Duodenal mucosa (tissue), 2 donors: Measurements from ENCODE around the gene HNRNPUL1.

Source experiments
- H3K27ac ChIP-seq: one replicate; pipeline ENCODE4 v1.7.0; 2013; ENCODE audit warnings: low read depth, low read length
- H3K27me3 ChIP-seq, 2 donors: one replicate each; pipeline ENCODE4 v1.7.0; 2013; ENCODE audit warnings: low read length in 2 of 2, control low read depth in 1 of 2; ENCODE audit not compliant: insufficient read depth in 2 of 2, control insufficient read depth in 1 of 2
- H3K36me3 ChIP-seq, 2 donors: one replicate each; pipeline ENCODE4 v1.7.0; 2013; ENCODE audit warnings: low read length in 2 of 2, control low read depth in 1 of 2; ENCODE audit not compliant: insufficient read depth in 2 of 2, control insufficient read depth in 1 of 2
- H3K4me1 ChIP-seq, 2 donors: one replicate each; pipeline ENCODE4 v1.7.0; 2013; ENCODE audit warnings: low read length in 2 of 2, control low read depth in 1 of 2; ENCODE audit not compliant: insufficient read depth in 2 of 2, control insufficient read depth in 1 of 2
- H3K4me3 ChIP-seq, 2 donors: one replicate each; pipeline ENCODE4 v1.7.0; 2013; ENCODE audit warnings: low read length in 2 of 2, low read depth in 1 of 2
- H3K9ac ChIP-seq, 2 donors: one replicate each; pipeline ENCODE4 v1.7.0; 2013; ENCODE audit warnings: low read length in 2 of 2, low read depth in 1 of 2
- H3K9me3 ChIP-seq, 2 donors: one replicate each; pipeline ENCODE4 v1.7.0; 2013; ENCODE audit warnings: low read length in 2 of 2, control low read depth in 1 of 2; ENCODE audit not compliant: control insufficient read depth in 1 of 2

Gene HNRNPUL1

DNA sequence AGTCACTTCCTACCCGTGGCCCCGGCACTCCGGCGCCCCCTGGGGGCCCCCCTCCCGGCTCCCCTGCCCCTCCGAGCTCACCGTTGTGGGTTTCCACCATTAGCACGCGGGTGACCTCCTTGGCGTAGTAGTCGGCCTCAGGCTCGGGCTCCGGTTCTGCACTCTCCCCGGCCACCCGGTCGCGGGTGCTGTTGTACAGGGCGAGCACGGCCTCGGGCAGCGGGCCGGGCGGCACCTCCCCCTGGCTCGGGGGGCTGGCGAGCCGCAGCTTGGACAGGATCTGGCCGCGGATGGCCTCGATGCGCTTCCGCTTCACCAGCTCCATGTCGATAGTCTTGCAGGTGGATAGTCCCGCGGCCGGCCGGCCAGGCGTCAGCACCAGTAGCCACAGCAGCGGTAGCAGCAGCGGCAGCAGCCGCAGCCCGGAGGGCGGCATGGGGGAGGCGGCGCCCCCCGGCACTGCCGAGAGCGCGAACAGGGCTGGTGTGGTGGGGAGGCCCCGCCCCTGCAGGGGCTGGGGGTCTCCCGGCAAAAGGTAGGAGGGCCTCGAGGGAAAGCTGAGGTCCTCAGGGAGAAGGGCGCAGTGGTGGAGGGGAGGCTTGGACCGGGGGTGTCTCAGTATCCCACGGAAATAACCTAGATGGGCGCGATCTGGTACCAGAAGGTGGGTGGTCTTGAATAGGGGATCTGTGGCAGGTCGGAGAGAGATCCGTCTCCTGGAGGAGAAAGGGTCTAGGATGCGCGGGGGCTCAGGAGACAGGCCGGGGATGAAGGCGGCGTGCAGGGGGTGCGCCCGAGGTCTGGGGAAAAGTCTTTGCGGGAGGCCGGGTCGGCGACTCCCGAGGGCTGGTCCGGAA, 88.7 kb downstream of the HNRNPUL1 start:
- peaks cover 7 to 48% of the 10 kb centered on the region in 2 donors for H3K4me1 ChIP-seq
- peak overlapping the region; percentile 70 to 74 for H3K9ac ChIP-seq
- H3K27me3 ChIP-seq: peaks cover 4 to 25% of the 10 kb centered on the region in 2 donors
- H3K27ac ChIP-seq: peak overlapping the region; percentile 67
- peaks cover 0 to 4% of the 10 kb centered on the region in 2 donors for H3K36me3 ChIP-seq
- H3K4me3 ChIP-seq: peak overlapping the region; percentile 69 to 84
- no peaks in the 10 kb centered on the region for H3K9me3 ChIP-seq

DNA sequence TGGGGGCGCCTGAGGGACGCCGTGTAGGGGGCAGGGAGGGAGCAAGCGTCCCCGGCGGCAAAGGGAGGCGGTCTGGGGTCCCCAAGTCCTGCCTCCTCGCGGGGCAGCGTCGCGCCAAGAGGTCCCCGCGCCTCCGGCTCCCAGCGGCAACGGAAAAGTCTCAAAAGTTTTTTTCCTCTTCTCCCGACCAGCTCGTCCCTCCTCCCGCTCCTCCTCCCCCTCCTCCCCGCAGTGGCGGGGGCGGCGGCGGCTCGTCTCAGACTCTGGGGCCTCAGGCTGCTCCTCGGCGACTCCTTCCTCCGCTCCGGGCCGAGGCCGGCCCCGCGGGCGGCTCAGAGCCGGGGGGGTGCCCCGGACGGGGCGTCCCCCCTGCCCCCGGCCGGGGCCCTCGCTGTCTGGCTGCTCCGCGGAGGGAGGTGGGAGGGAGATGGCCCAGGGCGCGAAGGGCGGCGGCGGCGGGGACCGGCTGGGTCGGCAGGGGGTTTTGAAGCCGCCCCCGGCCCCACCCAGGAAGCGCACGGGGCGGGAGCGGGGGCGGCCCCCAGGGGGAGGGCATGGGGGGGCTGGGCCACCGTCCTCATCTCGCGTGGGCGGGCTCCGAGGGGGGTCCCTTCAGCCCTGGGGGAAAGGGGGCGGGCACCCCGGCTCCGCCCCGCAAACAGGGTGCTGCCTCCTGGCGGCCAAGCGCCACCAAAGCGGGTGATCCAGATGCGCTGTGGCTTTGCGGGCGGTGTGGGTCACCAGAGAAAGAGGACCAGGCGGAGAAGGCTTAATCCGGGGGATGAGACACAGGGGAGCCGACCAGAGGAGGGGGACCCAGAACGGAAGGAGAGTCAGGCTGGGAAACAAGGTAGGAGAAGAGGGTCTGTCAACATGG, 89.5 kb downstream of the HNRNPUL1 start, which contains the start of gene TGFB1:
TSS of gene TGFB1 (minus strand) at position 457 of the 877 bp plus-strand sequence. CDS start 878 bp downstream, outside the sequence.
- Histone ChIP-seq H3K4me1 (peaks cover 7 to 47% of the 10 kb centered on the region in 2 donors), H3K4me3 (peak within 1 kb of the TSS; percentile 69 to 84), H3K27me3 (peaks cover 4 to 25% of the 10 kb centered on the region in 2 donors), H3K36me3 (no peaks in the 10 kb centered on the region), H3K9ac (peak within 1 kb of the TSS; percentile 70 to 74), H3K9me3 (no peaks in the 10 kb centered on the region), H3K27ac (peak within 1 kb of the TSS; percentile 67)

DNA sequence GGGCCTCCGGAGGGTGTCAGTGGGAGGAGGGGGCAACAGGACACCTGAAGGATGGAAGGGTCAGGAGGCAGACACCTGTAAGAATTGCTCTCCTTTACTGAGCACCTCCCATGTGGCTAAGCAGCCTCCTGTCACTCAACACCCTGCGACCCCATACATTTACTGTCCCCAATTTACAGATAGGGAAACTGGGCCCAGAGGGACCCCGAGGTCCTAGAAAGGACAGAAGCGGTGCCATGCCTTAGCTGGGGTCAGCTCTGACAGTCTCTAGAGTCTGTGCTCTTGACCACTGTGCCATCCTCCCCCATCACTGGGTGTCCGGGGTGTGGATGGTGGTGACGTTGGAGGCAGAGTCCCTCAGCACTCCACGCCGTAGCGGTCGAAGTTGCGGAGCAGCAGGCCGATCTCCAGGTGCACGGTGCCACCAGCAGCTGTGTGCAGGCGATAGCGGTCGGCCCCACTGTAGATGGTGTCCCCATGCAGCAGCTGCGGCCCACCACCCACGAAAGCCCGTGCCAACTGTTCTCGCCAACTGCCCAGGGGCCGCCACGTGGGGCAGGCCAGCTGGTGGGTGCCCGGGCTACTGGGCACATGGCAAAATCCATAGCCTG, 90.3 kb downstream of the HNRNPUL1 start:
- Histone ChIP-seq H3K27me3 (peaks cover 4 to 25% of the 10 kb centered on the region in 2 donors), H3K27ac (no peak overlapping the region), H3K4me3 (peak overlapping the region; percentile 6 to 44), H3K9me3 (no peaks in the 10 kb centered on the region), H3K9ac (no peak overlapping the region), H3K36me3 (no peaks in the 10 kb centered on the region), H3K4me1 (peaks cover 7 to 40% of the 10 kb centered on the region in 2 donors)

DNA sequence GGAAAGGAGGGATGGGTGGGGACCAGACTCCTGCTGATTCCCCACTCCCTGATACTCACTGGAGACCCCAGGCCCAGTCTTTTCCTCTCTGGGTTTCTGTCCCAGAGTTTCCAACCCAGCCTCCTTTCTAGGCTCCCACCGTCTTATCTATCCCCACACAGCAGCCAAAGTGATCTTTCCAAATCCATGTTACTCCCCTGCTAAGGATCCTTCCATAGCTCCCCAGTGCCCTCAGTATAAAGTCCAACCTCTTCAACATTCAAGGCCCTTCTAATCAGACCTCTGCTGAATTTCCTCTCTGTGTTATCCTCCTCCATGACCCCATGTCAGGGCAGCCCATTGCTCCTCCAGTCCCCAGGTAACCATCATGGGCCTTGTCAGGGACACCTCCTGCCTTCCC, 90.9 kb downstream of the HNRNPUL1 start:
- Histone ChIP-seq H3K4me1 (peaks cover 7 to 34% of the 10 kb centered on the region in 2 donors), H3K4me3 (no peak overlapping the region), H3K36me3 (no peaks in the 10 kb centered on the region), H3K27me3 (peaks cover 4 to 23% of the 10 kb centered on the region in 2 donors), H3K27ac (no peak overlapping the region), H3K9me3 (no peaks in the 10 kb centered on the region), H3K9ac (no peak overlapping the region)

DNA sequence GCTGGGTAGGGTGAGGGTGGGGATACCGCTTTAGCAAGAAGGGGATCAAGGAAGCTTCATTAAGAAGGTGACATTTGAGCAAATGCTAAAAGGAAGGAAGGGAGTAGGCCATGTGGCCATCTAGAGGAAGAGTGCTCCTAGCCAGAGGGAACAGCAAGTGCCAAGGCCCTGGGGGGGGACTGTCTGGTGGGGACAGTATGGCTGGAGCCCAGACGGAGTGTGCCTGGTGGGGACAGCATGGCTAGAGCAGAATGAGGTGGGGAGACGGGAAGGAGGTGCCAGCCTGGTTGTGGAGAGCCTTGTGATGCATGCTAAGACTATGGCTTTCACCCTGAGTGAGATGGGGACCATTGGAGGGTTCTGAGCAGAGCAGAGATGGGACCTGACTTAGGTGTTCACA, 91.6 kb downstream of the HNRNPUL1 start:
- Histone ChIP-seq H3K9ac (no peak overlapping the region), H3K27ac (no peak overlapping the region), H3K36me3 (no peaks in the 10 kb centered on the region), H3K4me1 (peaks cover 3 to 31% of the 10 kb centered on the region in 2 donors), H3K4me3 (no peak overlapping the region), H3K9me3 (no peaks in the 10 kb centered on the region), H3K27me3 (peaks cover under 1 to 18% of the 10 kb centered on the region in 2 donors)

DNA sequence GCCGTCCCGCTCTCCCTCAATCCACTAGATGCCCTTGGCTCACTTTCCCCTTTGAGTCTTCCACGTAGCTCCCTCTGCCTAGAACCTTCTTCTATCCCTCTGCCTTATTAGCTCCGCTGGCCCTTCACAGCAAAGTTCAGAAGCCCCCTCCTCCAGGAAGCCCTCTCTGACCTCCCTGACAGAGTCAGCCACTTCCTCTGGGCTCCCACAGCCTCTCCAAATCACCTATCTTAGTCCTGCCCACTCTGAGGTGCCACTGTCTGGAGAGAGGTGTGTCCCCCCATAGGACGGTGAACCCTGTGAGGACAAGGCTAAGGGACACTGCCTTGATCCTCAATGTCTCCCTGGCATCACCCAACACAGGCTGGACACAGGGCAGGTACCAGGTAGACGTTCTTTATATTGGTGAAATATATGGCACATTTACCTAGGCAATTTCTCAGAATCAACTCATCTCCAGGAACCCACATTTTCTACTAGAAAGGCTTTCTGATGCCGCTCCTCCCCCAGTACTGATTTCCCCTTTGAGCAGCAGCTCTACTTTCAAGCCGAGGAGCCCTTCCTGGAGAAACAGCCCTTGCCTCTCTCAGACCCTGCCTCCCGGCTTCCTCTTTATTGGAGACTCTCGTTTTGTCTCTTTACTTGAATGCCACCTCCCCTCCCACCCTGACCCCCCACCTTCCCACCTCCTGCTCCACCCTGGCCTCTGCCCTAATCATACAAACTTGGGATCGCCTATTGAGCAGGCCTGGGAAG, 93.0 kb downstream of the HNRNPUL1 start:
- Histone ChIP-seq H3K9me3 (no peaks in the 10 kb centered on the region), H3K9ac (no peak overlapping the region), H3K36me3 (no peaks in the 10 kb centered on the region), H3K27ac (no peak overlapping the region), H3K27me3 (peaks cover 0 to 8% of the 10 kb centered on the region in 2 donors), H3K4me3 (no peak overlapping the region), H3K4me1 (peaks cover 0 to 18% of the 10 kb centered on the region in 2 donors)
